GM12864 (cell line): Measurements from ENCODE around the gene PCGF3.

Experiments
- DNase-seq: peaks from one replicate; pipeline ENCODE4 v3.0.0-alpha.2; 2011; ENCODE audit warnings: low read depth
- H3K4me3 ChIP-seq: 2 replicates; pipeline ENCODE4 v1.5.1; 2011; ENCODE audit warnings: mild to moderate bottlenecking, low read depth, low read length, control low read depth
- CTCF ChIP-seq: IDR thresholded peaks from 2 replicates; pipeline ENCODE4 v1.5.1; 2011; ENCODE audit warnings: low read depth, mild to moderate bottlenecking, moderate library complexity, low read length, control low read depth, inconsistent platforms; ENCODE audit errors: missing control alignments

PCGF3 gene

GRCh38 chr4:676871-677235, 28.8 kb upstream of the PCGF3 start:
- no peak for DNase-seq
- TF ChIP-seq CTCF = no peak
- H3K4me3 ChIP-seq = no peak overlapping the region

GRCh38 chr4:677431-678293, 28.0 kb upstream of the PCGF3 start:
- no peak overlapping the region for H3K4me3 ChIP-seq
- DNase-seq = no peak
- TF ChIP-seq CTCF = no peak

- H3K4me3 ChIP-seq = no peak overlapping the region
- TF ChIP-seq CTCF = no peak
- DNase-seq = no peak
Observed at GRCh38 chr4:678331-679103, 27.1 kb upstream of the PCGF3 start.

GRCh38 chr4:679104-679481, 26.5 kb upstream of the PCGF3 start:
- no peak for TF ChIP-seq CTCF
- DNase-seq = no peak
- no peak overlapping the region for H3K4me3 ChIP-seq

- no peak for DNase-seq
- H3K4me3 ChIP-seq = no peak overlapping the region
- no peak for TF ChIP-seq CTCF
Observed at GRCh38 chr4:679629-680028, 26.0 kb upstream of the PCGF3 start.

GRCh38 chr4:680091-680490, 25.5 kb upstream of the PCGF3 start:
- no peak for TF ChIP-seq CTCF
- no peak for DNase-seq

GRCh38 chr4:680551-680927, 25.1 kb upstream of the PCGF3 start:
- peak overlapping the region; percentile 56 for H3K4me3 ChIP-seq
- no peak for TF ChIP-seq CTCF
- DNase-seq = no peak

More at GRCh38 chr4:680091-680490, 25.5 kb upstream of the PCGF3 start:
- peak overlapping the region; percentile 56; the same call in 1 of the 2 replicates for H3K4me3 ChIP-seq
